GM18520 (cell line): ENCODE data around the gene ALDH3B2.
"Not testable (repeated sequence)": the region's sequence is repeated elsewhere in the genome, so short reads cannot be mapped to it uniquely, and the experiment has no call there.

ENCODE experiments used
- ATAC-seq: cut with Tn5 transposase; IDR thresholded peaks from one replicate; pipeline ENCODE4 v1.9.1; 2021; ENCODE audit not compliant: unreplicated experiment

The ALDH3B2 gene

DNA sequence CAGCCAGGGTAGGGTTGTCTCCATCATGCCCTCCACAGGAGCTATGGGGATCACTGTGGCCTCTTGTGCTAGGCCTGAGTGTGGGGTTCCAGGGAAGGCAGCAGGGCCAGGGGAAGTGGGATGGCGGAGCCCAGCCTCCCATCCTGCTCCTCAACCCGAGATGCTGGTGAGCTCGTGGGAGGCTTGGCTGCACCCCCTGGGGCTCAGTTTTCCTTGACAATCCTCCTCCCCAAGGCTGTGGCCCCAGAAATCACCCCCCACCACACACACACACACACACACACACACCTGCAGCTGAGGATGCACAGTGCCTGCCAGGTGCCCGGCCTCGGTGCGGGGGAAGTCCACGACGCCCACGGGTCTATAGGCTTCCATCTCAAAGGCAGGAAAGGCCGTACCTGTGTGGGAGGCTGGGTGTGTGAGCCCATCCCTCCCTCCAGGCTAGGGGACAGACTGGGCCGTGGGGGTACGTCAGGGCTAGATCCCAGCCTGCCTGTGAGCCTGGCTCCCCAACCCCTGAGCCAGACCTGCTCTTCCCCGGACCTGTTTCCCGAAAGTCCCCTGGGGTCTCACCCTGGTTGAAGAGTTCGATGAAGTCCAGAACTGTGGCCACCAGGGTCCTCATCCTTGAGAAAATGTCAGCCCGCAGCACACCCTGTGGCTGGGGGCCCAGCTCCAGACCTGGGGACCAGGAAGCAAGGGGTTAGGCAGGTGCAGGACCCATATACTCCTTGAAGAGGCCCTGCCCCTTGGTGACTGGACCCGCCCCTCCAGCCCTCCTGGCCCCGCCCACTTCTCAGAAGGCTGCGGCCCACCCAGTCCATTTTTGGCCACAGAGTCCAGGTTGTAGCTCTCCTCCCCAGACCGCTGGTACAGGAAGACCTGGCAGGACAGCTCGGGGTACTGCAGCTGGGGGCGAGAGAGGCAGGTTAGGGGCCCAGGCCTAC lies 29.7 kb downstream of the ALDH3B2 start:
- no peak for ATAC-seq

DNA sequence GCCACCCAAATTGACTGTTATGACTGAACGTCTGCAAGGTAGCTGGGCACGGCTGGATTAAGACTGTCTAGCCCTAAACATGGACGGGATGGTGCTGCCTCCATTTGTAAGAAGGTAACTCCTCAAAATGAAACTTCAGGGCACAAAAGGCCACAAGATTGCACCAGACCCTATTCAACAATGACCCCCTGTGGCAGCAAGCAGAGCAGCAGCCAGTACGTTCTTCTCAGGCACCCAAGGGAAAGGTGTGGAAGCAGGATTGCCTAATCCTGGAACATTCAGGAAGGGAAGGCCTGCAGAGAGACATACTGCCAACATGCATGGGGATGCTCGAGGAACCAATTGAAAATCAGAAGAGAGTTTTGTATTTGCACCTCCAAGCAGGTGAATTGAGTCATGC lies 30.4 kb downstream of the ALDH3B2 start:
- ATAC-seq: no peak

DNA sequence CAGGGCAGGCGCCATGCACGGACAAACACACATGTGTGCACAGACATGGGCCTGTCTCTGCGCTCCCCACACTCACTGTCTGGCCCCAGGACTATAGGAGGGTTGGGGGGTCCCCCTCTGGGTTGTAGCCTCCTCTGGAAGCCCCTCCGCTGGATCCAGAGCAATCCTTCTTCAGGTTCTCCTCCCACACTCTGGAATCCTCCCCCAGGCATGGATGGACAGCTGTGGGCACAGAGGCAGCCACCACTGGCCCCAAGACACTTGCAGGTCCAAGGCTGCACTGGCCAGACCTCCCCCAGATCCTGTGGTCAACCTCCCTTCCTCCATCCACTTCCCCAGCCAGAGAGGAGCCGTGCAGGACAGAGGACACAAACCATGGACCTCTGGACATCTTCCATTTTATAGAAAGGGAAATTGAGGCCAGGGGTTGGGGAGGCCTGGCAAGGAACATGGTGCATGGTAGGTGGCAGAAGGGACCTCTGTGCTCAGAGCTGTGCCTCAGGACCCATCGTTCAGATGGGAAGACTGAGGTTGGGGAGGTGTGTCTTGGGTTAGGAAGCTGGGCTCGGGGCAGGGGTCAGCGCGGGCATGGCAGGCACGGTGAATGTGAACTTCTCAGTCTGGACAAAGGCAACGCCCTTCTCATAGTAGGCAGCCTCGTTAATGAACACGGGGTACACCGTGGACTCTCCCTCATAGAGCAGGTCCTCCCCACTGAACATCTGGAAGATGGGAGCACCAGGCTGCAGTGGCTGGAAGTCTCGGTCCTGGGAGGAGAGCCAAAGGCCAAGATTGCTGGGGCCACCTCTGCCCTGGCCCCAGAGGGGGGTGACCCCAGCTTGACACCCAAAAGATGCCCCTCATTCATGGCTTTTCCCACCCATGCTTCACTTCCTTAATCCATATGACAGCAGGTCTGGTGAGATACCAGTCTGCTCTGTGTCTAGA lies 32.0 kb downstream of the ALDH3B2 start:
- ATAC-seq: no peak

DNA sequence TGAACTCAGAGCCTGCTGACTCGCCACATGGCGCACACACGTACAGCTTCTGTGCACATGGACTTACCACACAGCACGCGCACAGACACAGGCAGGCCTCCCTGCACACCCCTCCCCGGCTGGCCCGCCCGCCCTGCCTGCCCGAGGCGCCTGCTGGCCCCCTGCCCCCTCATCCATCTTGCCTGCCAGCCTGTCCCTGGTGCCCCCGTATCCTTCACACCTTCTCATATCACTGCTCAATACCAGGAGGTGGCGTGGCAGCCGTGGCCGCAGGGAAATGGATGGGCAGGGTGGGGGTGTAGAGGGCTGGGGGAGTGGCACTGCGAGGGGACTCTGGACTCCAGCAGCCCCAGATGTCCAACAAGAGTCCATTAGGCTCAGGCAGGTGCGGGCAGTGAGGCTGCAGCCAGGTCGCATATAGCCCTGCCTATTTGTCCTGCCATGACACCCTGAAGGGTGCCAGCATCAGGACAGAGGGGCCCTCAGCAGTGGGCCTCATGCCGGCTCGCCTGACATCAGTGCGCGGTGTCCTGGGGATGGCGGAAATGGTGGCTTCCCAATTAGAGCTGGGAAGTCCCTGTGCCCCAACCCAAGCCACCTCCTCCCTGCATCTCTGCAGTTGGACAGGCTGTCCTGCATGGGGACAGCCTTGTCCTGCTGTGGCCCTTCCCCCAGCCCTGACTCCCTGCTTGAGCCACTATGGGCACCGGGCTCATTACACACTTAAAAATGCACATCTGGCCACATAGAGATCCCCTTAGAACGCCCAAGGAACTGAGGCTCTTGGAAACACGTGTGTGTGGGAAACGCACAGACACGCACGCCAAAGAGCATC lies 32.9 kb downstream of the ALDH3B2 start:
- ATAC-seq: no peak

DNA sequence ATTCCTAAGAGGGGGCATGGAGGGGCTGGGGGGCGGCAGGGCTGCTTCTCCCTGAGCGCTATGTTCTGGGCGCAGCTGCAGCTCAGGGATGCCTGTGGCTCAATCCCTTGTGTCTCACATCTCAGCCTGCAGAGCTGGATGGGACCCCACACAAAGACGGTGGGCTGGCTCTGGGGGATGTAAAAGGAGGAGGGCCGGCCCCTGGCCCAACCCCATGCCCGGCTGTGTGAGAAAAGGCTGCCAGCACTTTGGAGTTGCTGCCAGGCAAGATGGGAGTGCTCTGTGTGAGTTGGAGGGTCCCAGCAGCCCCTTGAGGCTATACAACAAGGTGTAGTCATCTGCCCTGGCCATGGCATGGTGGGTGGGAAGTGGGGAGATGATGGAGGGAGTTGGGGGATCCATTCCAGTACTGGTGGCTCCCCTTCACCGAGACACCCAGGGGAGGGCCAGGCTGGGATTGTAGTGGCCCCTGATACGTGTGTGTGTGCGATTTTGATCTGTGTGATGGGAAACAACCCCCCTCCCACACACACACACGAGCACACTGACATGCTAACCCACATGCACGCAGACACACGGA lies 33.6 kb downstream of the ALDH3B2 start:
- ATAC-seq: no peak

DNA sequence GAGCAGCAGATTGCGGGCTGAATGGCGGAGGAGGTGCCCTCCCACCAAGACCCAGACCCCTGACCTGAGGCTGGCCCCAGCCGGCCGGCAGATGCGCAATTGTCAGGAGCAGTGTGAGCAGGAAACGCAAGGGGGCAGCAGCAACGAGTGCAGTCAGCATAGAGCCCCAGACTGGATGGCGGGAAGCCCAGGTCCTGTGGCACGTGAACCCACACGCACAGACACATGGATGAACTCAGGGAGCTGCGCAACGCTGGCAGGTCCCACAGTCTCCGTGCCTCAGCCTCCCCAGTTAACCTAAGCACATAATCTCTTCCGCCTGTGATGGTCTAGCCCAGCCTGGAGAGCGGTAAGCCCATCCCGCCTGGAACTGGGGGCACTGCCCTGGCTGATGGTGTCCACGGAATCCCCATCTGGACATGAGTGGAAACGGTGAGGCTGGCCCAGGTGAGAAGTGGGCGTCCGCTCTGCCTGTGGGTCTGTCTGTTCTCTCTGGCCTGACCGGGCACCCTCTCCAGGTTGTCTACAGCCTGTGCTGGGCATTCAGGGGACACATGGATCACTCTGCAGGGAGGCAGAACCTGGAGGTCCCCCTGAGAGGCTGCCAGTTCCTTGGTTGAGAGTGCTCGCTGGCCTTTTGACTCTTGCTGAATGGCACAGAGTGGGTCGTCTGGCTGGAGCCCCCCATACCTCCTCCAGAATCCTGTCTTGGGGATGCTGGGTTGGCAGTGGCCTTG lies 34.2 kb downstream of the ALDH3B2 start:
- ATAC-seq: no peak

DNA sequence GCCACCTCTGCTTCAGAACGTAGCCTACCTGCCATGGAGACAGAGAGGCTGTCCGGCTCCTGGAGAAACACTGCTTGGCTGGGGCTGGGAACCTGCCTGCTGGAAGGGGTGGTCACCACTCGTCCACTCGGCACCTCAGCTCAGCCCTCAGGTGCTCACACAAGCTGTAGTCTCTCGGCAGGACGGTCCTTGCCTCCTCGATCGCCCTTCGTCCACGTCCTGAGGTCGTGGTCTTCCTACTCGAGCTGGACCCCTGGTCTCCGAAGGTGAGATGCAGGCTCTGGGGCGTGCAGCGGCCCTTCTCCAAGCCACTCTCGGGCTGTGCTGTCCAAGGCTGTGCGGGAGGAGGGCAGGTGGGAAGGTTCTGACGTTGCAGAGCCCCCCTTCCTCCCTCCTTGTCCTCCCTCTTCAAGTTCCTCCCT lies 35.0 kb downstream of the ALDH3B2 start, which contains the start of gene TBX10:
Gene TBX10, minus strand, starts transcription at position 326 of the 422 bp plus-strand sequence. Its CDS starts 291 bp downstream, at position 35.
- no peak for ATAC-seq

DNA sequence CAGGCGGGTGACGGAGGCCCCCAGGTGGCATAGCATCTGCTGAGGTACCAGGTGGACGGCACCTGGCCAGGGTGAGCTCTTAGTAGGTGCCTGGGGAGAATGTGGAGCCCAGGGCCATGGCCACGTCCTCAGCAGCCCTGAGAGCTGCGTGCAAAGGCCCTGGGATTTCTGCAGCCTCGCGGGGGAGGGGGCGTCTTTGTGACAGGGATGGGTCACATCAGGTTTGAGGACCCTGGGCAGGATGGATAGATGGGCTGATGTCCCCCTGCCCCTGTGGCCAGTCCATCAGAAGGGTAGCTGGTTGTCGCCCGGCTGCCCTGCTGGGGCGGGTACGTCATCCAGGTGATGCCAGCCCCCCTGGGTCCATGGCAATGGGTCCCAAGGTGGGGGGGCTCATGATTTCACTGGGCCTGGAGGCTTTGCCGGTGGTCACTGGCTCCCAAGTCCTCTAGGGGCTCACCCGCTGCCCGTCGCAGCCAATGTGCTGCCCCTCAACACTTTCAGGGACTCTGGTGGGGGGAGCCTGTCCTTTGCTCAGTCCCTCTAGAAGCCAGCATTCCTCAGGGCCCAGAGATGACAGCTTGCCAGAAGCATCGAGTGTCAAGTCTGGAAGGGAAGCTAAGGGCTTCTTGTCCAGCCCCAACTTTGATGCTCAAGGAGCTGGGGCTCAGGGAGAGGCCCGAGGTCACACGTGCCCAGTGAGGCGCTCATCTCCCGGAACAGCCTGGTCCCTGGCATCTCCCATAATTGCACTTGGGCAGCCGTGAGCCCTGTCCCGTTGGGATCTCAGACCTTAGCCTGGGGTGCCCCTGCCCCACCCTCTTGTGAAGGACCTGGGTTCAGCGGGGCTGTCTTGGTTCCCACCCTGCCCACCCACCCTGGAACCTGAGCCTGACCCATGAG lies 35.6 kb downstream of the ALDH3B2 start:
- no peak for ATAC-seq

DNA sequence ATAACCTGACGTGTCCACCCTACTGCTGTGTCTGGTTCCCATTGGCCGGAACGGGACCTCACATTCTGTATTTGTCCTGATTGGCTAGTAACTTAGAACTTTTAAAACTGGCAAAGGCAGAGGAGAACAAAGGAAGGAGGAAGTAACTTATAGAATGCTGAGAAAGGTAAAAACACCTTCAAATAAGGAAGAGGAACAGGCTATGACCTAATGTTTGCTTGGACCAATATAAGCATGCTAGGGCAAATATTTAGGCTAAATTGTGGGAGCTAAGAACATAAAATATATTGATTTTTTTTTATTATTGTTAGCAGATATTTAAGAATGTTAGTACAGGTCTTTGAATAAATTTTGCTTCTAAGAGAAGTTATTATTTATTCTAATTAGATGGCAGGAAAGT lies 37.0 kb downstream of the ALDH3B2 start:
- not testable (repeated sequence) for ATAC-seq

DNA sequence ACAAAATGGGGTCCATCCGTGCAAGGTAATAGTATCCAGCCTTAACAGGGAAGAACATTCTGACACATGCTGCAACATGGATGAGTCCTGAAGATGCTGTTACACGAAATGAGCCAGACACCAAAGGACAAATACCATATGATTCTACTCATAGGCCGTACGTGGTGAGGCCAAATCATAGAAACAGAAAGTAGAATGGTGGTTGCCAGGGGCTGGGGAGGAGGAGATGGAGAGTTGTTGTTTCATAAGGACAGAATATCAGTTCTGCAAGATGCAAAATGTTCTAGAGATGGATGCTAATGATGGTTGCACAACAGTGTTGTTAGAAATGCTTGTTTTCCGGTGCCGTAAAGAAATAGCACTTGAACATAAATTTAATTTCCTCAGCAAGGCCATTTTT lies 37.5 kb downstream of the ALDH3B2 start:
- ATAC-seq: no peak

DNA sequence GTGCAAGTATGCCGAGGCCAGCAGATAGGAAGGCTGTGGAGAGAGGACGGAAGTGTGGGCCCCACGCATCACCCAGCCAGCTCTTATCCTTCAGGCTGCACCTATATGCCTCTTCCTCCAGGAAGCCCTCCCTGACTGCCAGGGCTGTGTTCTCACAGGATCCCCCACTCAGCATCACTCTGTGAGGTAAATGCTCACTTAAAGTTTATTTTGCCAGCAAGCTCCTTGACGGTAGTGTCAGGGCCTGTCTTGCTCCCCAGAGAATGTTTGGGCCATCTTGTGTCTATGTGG lies 39.2 kb downstream of the ALDH3B2 start:
- no peak for ATAC-seq

DNA sequence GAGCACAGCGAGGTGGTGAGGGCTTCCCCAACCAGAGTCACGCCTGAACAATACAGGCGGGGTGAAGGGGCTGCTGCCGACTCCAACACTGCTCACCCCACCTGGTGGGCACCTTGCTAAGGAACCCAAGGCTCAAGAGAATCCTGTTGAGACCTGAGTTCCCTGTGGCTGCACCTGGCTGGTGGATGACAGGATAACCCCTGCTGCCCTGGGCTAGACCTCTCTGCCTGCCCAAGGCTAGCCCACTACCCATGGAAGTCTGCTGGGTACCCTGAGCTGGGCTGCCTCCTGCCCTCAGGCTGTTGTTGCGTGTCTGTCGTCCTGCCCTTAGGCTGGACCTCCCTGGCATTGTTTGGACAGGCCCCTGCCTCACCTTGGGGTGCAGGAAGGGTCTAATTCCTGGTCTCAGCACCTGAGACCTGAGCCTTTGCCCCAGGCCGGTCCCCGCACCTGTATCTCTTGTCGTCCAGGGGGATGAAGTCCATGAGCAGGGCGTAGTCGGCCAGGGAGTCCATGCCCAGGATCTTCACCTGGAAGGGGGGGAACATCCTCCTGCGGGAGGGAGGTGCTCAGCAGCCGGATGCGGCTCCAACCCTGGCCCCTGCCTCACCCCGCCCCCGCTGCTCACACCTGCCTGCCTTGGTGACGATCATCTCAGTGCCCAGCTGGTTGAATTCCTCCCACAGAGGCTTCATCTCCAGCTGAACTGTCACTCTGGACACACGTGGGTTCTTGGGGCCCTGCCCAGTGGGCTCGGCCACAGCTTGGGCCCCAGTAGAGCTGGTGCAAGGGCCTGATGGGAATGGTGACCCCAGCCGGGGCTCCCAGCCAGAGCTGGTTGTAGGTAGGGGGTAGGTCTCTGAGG lies 39.8 kb downstream of the ALDH3B2 start:
- ATAC-seq: no peak

DNA sequence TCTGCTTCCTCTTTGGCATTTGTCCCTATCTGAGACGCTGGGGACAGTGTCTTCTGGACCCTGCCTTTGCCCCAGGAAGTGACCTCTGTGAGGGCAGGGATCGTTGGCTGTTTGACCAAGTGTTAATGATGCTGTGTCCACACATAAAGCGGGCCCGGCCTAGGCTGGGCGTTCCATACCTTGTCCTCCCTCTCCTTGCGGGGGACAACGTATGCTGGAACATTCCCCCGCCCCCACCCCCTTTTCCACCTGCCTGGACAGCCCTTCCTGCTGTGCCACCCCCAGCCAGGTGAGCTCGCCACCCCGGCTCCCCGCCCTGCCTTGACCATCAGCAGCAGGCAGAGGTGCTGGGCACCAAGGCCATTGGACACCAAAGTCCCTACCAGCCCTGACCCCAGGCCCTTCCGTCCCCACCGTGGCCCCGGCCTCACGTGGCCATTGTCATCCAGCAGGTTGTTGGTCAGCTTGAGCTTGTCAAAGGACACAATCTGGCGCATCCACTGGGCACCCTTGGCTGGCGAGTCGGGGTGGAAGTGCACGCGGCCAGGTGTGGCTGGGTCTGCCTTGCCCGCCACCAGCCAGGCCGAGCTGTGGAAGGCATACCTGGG lies 40.6 kb downstream of the ALDH3B2 start:
- no peak for ATAC-seq

DNA sequence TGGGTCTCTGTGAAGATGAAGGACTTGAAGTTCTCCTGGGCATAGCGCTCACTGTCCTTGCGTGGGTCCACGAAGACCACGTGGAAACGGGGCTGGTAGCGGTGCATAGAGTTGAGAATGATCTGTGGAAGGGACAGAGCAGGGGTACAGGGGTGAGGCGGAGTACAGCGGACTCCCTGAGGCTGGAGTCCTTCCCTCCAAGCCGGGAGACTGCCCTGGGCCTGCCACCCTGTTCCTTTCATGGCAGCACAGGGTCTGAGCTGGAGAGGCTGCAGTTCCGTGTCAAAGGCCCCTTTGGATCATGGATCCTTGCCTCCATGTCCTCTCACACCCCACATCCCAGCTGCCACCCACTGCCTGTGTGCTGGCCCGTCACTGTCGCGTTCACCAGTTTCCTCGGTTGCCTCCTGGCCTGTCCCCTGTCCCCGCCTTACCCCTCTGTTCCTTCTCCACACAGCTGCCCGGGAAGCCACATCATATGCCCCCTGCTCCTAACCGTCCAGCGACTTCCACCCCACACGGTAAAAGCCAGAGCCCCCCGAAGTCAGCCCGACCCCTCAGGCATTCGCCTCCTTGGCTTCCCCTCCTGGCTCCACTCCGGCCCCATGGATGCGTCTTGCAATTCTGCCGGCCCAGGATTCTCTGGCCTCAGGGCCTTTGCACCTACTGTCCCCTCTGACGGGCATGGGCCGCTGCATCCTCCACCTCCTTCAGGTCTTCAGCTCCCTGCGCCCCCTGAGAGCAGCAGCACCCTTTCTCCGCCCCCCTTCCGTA lies 41.3 kb downstream of the ALDH3B2 start:
- no peak for ATAC-seq

DNA sequence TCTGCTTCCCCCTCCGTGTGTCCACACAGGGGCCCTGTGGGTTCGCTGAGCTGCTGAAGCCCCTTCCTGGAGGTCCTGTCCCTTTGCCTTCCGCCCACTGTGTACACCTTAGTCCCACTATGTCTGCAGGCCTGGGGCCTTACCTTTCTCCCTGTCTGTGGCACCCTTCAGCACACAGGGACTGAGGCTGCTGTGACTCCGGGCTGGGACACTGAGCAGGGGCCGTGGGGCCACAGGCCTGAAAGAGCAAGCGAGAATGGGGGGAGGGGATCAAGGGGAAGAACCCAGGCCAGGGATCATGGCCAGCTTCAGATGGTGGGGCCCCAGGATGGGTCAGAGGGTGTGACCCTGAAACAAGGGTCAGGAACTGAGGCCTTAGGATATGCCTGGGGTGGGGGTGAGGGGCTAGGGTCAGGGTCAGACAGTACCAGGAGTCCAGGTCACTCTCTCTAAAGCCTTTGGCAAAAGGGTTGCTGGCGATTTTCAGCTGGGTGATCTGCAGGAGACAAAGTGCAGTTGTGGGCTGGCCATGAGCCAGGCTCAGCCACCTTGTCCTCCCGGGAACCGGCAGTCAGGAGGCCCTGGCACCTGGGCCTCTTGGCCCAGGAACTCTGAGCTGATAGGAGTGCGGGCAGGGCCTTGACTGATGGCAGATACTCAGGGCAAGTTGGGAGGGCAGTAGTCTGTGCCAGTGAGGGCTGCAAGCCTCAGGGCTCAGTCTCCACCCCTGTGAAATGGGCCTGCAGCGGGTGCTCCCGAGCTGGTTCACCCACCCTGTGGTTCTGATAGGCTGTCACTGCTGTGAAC lies 42.0 kb downstream of the ALDH3B2 start:
- ATAC-seq: no peak

DNA sequence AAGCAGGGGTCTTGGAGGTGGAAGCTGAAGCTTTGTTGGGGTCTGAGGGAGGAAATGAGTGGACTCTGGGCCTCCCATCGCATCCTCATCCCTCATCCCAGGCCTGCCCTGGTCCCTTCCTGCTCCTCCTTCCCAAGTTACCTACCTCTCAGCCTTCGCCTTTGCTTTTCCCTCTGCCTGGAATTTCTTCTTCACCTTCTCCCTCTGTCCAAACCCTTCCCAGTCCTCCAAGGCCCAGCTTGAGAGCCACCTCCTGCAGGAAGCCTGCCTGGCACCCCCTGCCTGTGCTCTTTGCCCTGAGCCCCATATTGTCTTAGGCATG lies 42.6 kb downstream of the ALDH3B2 start:
- ATAC-seq: no peak
